ENCODE results near the gene KREMEN2.

Gene KREMEN2

DNA sequence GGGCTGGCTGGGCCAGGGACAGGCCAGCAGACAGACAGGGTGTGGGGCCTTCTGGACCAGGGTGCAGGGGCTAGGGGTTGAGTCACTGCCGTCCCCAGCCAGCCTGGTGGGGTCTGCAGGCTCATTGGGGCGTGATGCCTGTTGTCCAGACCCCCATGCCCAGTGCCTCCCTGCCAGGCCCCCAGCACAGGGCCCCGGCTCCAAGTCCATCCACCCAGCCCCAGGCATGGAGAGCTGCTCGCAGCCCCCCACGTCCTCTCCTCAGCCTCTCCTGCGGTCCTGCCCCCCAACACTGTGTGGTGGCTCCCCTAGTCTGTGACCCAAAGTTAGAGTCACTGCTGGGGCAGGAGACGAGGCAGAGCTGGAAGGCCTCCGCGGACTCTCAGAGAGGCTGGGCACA lies 23.2 kb downstream of the KREMEN2 start:
- TF ChIP-seq, protein P1, sequence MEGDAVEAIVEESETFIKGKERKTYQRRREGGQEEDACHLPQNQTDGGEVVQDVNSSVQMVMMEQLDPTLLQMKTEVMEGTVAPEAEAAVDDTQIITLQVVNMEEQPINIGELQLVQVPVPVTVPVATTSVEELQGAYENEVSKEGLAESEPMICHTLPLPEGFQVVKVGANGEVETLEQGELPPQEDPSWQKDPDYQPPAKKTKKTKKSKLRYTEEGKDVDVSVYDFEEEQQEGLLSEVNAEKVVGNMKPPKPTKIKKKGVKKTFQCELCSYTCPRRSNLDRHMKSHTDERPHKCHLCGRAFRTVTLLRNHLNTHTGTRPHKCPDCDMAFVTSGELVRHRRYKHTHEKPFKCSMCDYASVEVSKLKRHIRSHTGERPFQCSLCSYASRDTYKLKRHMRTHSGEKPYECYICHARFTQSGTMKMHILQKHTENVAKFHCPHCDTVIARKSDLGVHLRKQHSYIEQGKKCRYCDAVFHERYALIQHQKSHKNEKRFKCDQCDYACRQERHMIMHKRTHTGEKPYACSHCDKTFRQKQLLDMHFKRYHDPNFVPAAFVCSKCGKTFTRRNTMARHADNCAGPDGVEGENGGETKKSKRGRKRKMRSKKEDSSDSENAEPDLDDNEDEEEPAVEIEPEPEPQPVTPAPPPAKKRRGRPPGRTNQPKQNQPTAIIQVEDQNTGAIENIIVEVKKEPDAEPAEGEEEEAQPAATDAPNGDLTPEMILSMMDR (conservative IDR thresholded peaks at IDR 0.05; ENCODE audit: low read depth, low read length) = no peak
- no peak overlapping the region for H3K4me3 ChIP-seq (ENCODE audit: low read depth, low read length)
- no peak for DNase-seq (ENCODE audit: low read depth)

DNA sequence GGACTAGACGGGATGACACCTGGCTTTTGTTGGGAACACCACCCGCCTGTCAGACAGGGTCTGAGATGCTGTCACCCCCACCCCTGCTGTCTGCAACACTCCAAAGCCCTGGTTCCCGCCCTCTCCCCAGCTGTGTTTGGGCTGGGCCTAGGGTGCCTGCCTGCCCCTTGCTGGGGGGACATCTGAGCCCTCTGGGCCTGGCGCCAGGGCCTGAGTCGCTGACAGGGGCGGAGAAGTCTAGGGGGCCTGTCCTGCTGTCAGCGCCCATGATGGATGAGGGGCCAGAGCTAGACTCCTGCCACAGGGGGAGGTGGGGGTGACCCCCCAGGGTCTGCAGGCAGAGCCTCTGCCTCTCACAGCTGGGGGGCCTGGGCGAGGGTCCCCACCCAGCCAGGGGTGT lies 23.8 kb downstream of the KREMEN2 start:
- no peak for DNase-seq (ENCODE audit: low read depth)
- TF ChIP-seq, protein P1 (conservative IDR thresholded peaks at IDR 0.05; ENCODE audit: low read depth, low read length) = no peak
- no peak overlapping the region for H3K4me3 ChIP-seq (ENCODE audit: low read depth, low read length)

DNA sequence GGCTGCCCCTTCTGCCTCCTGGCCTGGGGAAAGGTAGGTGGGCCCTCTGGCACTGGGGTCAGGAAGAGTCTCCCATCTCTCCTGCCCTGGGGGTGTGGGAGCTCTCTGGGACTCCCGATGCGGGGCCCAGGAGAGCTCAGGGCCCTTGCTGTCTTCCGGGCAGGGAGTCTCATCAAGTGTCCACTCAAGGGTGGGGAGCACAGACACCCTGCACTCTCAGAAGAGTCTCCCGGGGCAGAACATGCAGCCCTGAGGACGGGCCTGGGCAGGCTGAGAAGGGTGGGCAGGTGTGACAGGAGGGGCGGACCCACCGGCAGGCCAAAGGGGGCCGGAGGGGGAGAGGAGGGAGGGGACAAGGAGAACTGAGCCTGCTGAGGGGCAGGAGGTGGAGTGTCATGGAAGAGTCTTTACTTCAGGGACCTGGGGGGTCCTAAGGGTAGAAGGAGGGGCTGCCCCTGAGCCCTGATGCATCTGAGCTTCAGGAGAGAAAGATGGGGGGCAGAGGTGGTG lies 24.6 kb downstream of the KREMEN2 start:
- no peak for DNase-seq (ENCODE audit: low read depth)
- TF ChIP-seq, protein P1 (conservative IDR thresholded peaks at IDR 0.05; ENCODE audit: low read depth, low read length) = no peak
- H3K4me3 ChIP-seq (ENCODE audit: low read depth, low read length) = no peak overlapping the region

DNA sequence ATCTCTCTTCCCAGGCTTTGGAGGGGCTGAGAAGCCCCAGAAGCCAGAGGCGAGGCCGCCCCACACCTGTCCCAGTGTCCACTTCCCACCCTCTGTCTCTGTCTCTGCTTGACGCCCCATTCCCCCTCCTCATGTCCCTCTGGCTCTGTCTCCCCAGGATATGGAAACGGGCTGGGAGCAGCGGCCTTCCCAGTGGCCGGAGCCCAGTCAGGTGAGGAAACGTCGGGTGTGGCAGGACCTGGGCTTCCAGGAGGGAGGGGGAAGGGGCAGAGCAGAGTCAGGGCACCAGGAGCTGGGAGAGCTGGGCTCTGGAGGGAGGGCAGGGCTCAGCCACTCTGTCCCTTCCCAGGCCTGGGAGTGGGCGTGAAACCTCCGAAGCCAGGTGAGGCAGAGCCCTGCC lies 26.8 kb downstream of the KREMEN2 start:
- no peak overlapping the region for H3K4me3 ChIP-seq (ENCODE audit: low read depth, low read length)
- no peak for DNase-seq (ENCODE audit: low read depth)
- TF ChIP-seq, protein P1 (conservative IDR thresholded peaks at IDR 0.05; ENCODE audit: low read depth, low read length) = no peak

DNA sequence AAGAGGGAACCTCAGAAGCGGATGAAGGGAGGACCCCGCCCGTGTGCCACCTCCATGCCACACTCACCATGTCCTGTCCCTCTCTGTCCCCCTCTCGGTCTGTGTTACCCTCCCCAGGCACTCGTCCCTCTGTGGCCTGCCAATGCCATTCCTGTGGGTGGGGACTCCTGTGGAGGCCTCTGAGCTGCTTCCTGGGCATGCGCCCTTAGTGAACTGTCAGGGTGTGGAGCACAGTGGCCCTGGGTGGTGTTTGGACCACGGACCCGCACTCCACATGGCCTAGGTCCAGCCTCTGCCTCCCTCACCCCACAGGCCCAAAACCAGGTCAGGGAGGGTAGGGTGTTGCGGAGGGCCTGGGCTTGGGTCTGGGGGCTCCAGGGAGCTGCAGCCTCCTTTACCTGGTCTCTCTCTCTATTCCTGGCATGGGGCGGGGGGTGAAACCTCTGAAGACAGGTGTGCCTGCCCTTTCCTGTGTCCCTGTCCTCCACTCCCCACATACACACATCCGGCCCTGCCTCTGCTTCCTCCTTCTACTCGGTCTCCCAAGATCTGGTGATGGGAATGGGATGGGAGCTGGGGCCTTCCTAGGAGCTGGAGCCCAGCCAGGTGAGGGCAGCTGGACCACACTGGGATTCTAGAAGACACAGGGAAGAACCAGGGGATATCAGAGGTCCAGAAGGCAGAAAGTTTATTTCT lies 27.6 kb downstream of the KREMEN2 start:
- no peak for DNase-seq (ENCODE audit: low read depth)
- TF ChIP-seq, protein P1 (conservative IDR thresholded peaks at IDR 0.05; ENCODE audit: low read depth, low read length) = no peak
- no peak overlapping the region for H3K4me3 ChIP-seq (ENCODE audit: low read depth, low read length)

DNA sequence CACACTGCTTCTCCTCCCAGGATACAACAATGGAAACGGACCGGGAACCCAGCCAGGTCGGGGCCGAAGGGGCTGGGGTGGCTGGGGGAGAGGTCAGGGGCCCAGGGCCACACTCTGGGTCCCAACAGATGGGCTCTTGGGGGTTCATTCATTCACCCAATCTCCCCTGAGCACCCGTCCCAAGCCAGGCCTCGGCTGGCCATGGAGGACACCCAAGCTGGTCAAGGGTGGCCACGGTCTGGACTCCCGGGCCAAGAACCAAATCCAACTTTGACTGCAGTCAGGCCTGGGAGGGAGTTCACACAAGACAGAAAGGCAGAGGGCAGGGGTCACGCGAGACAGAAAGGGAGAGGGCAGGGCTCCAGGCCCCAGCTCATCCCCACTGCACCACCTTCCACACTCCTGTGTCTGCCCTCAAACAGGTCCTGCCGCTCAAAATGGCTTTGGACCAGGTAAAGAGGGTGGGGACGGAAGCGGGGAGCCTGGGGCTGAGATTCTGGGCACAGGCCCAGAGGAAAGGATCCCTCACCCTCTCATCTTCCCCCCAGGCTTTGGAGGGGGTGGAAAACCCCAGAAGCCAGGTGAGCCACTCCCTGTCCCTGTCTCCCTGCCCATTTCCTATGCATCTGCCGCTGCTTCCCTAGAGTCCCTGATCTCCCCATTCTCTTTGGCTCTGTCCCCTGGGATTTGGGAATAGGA lies 28.5 kb downstream of the KREMEN2 start:
- TF ChIP-seq, protein P1 (conservative IDR thresholded peaks at IDR 0.05; ENCODE audit: low read depth, low read length) = no peak
- DNase-seq (ENCODE audit: low read depth) = no peak

More for the DNA sequence above, 28.5 kb downstream of the KREMEN2 start:
- H3K4me3 ChIP-seq (ENCODE audit: low read depth, low read length) = no peak overlapping the region
